GM13976 (cell line): Measurements from ENCODE around the gene CFAP251.

Source experiments
- DNase-seq: peaks from one replicate; pipeline ENCODE4 v3.0.0; 2012; ENCODE audit warnings: low spot score
- in situ Hi-C: fragments of 300-500 bp; cut with MboI; formaldehyde crosslinking; loops from one replicate; pipeline ENCODE4 v1.12.0; 2022; ENCODE audit warnings: low sequenced_read_pairs, mixed read lengths, inconsistent platforms; ENCODE audit not compliant: unreplicated experiment
- TF ChIP-seq, protein P1 (sequence below): IDR thresholded peaks from 2 replicates; pipeline ENCODE4 v1.5.1; 2012; ENCODE audit warnings: borderline replicate concordance, mild to moderate bottlenecking; ENCODE audit not compliant: insufficient read depth; ENCODE audit errors: extremely low read depth, missing control alignments, control extremely low read depth

Gene CFAP251

DNA sequence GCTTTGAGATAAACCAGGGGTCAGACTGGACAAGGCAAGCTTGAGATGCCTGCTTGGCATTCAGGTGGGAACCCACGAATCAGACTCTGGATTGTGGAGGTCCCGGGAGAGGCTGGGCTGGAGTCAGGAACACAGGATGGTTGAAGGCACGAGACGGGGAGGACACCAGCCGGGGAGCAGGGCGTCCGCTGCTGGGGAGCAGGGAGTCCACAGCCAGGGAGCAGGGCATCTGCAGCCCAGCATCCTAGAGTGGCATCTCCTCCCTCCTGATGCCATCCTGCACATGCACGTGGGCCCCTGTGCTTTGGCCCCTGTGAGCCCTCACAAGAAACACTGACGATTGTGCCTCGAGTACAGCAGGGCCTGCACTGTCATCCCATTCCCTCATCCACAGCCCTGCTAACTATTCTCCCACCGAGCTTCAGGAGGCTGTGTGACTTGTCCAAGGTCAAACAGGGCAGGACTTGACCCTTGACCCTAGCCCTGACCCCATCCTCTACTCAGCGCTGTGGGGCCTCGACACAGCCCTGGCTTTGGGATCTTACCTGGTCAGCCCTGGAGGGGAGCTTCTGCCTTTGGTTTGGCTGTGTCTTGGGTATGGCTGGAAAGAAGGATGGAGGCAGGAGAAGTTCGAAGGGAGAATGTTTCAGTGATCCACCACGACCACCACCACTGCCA, 45.1 kb downstream of the CFAP251 start:
- DNase-seq, result no peak
- TF ChIP-seq, protein P1, sequence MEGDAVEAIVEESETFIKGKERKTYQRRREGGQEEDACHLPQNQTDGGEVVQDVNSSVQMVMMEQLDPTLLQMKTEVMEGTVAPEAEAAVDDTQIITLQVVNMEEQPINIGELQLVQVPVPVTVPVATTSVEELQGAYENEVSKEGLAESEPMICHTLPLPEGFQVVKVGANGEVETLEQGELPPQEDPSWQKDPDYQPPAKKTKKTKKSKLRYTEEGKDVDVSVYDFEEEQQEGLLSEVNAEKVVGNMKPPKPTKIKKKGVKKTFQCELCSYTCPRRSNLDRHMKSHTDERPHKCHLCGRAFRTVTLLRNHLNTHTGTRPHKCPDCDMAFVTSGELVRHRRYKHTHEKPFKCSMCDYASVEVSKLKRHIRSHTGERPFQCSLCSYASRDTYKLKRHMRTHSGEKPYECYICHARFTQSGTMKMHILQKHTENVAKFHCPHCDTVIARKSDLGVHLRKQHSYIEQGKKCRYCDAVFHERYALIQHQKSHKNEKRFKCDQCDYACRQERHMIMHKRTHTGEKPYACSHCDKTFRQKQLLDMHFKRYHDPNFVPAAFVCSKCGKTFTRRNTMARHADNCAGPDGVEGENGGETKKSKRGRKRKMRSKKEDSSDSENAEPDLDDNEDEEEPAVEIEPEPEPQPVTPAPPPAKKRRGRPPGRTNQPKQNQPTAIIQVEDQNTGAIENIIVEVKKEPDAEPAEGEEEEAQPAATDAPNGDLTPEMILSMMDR, result no peak
- in situ Hi-C loops, result no loop called here

DNA sequence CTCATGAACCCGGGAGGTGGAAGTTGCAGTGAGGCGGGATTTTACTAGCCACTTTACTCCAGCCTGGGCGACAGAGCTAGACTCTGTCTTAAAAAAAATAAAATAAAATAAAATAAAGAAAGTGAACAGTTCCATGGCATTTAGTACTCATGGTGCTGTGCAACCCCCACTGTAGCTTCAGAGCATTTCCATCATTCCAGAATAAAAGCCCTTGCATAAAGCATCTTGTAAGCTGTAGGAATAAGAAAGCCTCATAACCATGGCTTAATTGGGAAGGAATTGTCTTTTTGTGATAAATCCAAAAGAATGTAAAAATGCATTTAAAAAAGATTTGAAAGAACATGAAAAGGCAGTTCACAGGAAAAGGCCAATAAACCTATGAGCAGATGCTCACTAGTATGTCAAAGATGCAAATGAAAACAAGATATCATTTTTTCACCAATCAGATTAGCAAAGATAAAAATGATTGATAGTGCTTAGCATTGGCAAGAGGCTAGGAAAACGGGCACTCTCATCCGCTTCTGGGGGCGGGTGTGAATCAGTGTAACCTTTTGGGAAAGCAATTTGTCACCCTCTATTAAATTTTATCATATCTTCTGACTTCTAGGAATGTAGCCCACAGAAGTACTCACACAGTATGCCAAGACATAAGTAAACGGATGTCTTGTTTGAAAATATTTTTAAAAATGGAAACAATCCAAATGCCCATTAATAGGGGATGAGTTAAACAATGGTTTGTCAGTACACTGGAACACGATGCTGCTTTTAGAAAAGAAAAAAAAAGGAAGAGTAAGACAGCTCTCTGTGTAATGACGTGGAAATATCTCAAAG, 46.6 kb downstream of the CFAP251 start:
- TF ChIP-seq, protein P1, result no peak
- no peak for DNase-seq
- in situ Hi-C loops, result no loop called here

DNA sequence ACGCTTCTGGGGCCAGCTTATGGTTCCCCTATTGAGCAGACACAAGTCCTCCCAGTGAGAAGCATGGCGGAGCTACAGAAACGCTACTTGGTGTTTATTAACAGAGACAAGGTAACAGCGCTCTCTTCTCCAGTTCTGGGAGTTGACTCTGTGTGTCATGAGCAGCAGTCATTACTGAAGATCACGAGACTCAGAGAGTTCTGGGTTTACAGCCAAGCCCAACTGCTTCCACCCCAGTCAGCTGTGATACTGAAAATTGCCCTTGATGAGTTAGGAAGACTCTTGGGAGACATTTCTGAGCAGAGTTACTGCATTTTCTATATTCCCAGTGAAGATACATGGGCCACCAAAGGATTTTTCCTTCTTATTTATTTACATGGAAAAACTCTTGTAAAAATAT, 48.6 kb downstream of the CFAP251 start:
- no peak for DNase-seq
- TF ChIP-seq, protein P1, result no peak
- in situ Hi-C loops, result no loop called here

DNA sequence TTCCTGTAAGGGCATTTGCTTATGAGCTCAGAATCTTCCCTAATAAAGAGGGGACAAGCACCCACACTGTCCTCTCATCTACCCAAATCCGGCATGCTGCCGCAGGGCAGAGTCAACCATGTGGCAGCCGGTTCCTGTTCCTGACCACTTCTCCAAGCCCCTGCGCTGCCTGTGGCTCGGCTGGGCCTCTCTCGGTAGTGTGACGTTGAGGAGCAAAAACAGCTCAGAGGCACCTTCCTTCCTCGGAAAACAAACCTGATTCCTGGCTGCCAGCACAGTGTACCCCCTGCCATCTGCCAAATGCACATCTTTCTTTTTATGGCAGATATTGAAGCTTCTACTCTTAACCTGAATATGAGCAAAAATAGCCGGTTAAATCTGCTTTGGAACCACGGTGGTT, 50.5 kb downstream of the CFAP251 start:
- TF ChIP-seq, protein P1, result no peak
- DNase-seq, result no peak
- in situ Hi-C loops, result no loop called here

DNA sequence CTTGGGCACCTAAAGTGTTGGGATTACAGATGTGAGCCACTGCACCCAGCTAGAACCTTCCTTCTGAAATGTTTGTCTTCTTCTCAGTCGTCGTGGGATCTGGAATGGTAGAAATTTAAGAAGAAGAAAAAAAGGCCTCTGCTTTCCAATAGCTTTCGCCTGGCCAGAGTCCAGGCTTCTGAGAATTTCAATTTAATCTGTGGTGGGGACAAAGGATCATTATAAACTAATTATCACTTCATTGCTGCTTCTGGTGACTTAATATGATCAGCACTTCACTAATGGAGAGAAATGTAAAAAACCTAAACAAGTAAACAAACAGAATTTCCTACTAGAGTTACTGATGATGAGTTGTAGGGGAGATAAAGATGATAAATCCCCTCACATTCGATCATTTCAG, 51.3 kb downstream of the CFAP251 start:
- DNase-seq, result no peak
- in situ Hi-C loops, result no loop called here
- TF ChIP-seq, protein P1, result no peak

DNA sequence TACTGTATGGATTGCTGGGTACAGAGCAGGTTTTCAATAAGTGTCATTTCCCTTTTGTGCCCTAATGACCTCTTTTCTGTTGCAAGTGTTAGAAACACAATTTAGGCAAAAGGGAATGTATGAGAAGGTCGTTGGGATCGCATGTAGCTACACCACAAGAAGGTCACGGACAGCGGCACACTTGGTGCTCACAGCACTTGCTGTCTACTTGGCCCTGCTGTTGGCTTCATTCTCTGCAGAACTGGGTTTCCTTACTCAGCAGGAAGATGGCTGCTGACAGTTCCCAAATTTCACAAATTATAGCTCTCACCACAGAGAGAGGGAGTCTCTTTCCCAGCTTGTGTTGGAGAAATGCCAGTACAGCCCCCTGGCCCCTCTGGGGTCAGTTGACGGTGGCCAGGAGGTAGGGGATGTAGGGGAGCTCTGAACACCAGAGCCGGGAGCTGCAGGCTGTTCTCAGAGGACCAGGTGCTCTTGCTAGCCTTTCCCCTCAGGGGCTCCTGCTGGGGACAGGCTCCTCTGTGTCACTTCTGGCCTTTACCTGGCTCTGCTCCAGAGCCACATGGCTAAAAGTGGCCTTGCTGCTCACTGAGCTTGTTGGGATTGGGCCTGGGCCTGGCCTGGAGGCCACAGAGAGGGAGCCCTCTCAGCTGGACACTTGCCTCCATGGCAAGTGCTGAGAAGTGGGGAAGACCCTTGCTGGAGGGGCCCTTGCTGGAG, 52.3 kb downstream of the CFAP251 start:
- DNase-seq, result no peak

More for the DNA sequence above, 52.3 kb downstream of the CFAP251 start:
- in situ Hi-C loops, result no loop called here
- TF ChIP-seq, protein P1, result no peak
